ENCODE measurements around the gene COL6A3. TPM values are rescaled to one million over a fixed set of nuclear protein-coding genes. Genes with fewer than 3 reads are reported as not detected.

Gene COL6A3
- total and polyA plus RNA-seq, 2 of the 13 experiments (the other 11 are each of a cell fraction or from before 2014, with no cell fraction given), result 0.03 TPM; not detected in 1

- TF ChIP-seq, protein P1, sequence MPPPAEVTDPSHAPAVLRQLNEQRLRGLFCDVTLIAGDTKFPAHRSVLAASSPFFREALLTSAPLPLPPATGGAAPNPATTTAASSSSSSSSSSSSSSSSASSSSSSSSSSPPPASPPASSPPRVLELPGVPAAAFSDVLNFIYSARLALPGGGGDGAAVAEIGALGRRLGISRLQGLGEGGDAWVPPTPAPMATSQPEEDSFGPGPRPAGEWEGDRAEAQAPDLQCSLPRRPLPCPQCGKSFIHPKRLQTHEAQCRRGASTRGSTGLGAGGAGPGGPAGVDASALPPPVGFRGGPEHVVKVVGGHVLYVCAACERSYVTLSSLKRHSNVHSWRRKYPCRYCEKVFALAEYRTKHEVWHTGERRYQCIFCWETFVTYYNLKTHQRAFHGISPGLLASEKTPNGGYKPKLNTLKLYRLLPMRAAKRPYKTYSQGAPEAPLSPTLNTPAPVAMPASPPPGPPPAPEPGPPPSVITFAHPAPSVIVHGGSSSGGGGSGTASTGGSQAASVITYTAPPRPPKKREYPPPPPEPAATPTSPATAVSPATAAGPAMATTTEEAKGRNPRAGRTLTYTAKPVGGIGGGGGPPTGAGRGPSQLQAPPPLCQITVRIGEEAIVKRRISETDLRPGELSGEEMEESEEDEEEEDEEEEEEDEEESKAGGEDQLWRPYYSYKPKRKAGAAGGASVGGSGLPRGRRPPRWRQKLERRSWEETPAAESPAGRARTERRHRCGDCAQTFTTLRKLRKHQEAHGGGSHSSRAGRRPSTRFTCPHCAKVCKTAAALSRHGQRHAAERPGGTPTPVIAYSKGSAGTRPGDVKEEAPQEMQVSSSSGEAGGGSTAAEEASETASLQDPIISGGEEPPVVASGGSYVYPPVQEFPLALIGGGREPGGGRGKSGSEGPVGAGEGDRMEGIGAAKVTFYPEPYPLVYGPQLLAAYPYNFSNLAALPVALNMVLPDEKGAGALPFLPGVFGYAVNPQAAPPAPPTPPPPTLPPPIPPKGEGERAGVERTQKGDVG (CRISPR knock-in tag; IDR thresholded peaks at IDR 0.05; ENCODE audit: borderline replicate concordance), result no peak
- TF ChIP-seq MED1 (CRISPR knock-in tag; IDR thresholded peaks at IDR 0.05) (no peak), ARID3A (IDR thresholded peaks at IDR 0.05; ENCODE audit: low read depth, low read length) (no peak), IRF2 (CRISPR knock-in tag; IDR thresholded peaks at IDR 0.05) (no peak)
These were observed 43.5 kb upstream of the COL6A3 start (continued) for GRCh38 chr2:237457388-237457941.

DNA sequence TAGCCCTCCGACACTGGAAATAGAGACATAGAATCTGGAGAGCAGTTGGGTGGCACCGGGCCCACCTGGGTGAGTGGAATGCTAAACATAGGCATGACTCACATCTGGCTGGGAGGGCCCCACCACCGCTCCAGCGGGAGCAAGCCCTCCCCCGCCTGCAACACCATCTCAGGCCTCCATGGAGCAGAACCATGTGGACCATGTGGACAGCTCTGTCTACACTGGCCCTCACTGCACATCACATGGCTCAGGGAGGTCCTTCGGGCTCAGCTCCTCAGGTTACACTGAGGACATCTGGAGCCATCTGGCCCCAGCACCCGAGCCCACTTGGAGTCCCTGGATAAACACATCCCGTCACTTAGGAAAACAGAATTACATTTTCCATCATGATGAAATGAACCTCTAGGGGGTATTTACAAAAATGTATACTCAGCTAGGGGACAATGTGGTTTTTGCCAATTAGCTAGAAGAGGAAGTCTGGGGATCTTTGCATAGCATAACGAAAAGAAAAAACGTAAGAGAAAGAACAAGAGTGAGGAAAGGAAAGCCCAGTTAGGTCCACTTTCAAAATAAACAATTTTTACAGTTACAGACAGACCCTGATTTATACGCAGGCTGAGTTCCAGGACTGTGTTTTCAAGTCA is 42.4 kb upstream of the COL6A3 start:
- Histone ChIP-seq H3K4me3 (replicated peaks in 1 of 3; ENCODE audit: insufficient read depth in 1 of 3, low read depth in 2 of 3, low read length in 3 of 3) (no peak overlapping the region), H4K20me1 (ENCODE audit: insufficient read depth, low read length) (no peaks in the 10 kb centered on the region), H3K27ac (ENCODE audit: extremely low read length, insufficient read depth, low read length) (no peak overlapping the region), H3K36me3 (replicated peaks in 1 of 2; ENCODE audit: control insufficient read depth in 1 of 2, insufficient read depth in 2 of 2, low read length in 2 of 2) (no peaks in the 10 kb centered on the region), H3K4me2 (ENCODE audit: low read depth, low read length) (no peak overlapping the region), H3K27me3 (ENCODE audit: control insufficient read depth in 1 of 2, insufficient read depth in 2 of 2, low read length in 2 of 2) (peaks cover 0 to 38% of the 10 kb centered on the region in 2 experiments; a peak in 4 of 5 replicates), H3K9ac (ENCODE audit: insufficient read depth, low read depth, low read length) (no peak overlapping the region), H2AFZ (ENCODE audit: low read length) (no peak overlapping the region), H3K79me2 (ENCODE audit: insufficient read depth, low read length) (no peaks in the 10 kb centered on the region), H3K9me3 (ENCODE audit: low read length) (no peaks in the 10 kb centered on the region), H3K4me1 (ENCODE audit: insufficient read depth, low read length) (no peaks in the 10 kb centered on the region)
- ChIA-PET POLR2A (no interaction called here), CTCF (ENCODE audit: low intra/inter-chr PET ratio, low total read pairs) (no interaction called here)
- under 1% methylated on average over 11 of the region's 11 CpGs for WGBS (ENCODE audit: low lambda C conversion rate)
- DNase-seq (ENCODE audit: low spot score) (no peak), FAIRE-seq (no peak), ATAC-seq (no peak)
- no TSS peak for BruUV-seq (replicated peaks)
- no peak for TF ChIP-seq ATF7-NPFF (CRISPR knock-in tag; IDR thresholded peaks at IDR 0.05; ENCODE audit: low read depth)
- no peak for TF ChIP-seq ZFP36L1 (CRISPR knock-in tag; IDR thresholded peaks at IDR 0.05)
- TF ChIP-seq ARNT2 (CRISPR knock-in tag; IDR thresholded peaks at IDR 0.05; ENCODE audit: low read depth), result no peak
- TF ChIP-seq, protein P2, sequence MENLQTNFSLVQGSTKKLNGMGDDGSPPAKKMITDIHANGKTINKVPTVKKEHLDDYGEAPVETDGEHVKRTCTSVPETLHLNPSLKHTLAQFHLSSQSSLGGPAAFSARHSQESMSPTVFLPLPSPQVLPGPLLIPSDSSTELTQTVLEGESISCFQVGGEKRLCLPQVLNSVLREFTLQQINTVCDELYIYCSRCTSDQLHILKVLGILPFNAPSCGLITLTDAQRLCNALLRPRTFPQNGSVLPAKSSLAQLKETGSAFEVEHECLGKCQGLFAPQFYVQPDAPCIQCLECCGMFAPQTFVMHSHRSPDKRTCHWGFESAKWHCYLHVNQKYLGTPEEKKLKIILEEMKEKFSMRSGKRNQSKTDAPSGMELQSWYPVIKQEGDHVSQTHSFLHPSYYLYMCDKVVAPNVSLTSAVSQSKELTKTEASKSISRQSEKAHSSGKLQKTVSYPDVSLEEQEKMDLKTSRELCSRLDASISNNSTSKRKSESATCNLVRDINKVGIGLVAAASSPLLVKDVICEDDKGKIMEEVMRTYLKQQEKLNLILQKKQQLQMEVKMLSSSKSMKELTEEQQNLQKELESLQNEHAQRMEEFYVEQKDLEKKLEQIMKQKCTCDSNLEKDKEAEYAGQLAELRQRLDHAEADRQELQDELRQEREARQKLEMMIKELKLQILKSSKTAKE (CRISPR knock-in tag; IDR thresholded peaks at IDR 0.05; ENCODE audit: borderline replicate concordance), result no peak
- TF ChIP-seq THAP11 (CRISPR knock-in tag; IDR thresholded peaks at IDR 0.05), result no peak
- TF ChIP-seq MAF1 (CRISPR knock-in tag; IDR thresholded peaks at IDR 0.05; ENCODE audit: borderline replicate concordance), result no peak
- intact Hi-C loops (cut with micrococcal nuclease; ENCODE audit: unreplicated experiment), result no loop called here
- in situ Hi-C loops (cut with HindIII; ENCODE audit: extremely low pct_ligation_motif_present, low pct_unique_long_range_greater_than_20kb), result no loop called here

All from HepG2 (cell line).